Measurements from ENCODE around the gene TBC1D5. TPM values are rescaled to one million over a fixed set of nuclear protein-coding genes. Genes with fewer than 3 reads are reported as not detected.

The TBC1D5 gene
- total RNA-seq, 1 experiment from 2014 or later = 30.4 TPM

DNA sequence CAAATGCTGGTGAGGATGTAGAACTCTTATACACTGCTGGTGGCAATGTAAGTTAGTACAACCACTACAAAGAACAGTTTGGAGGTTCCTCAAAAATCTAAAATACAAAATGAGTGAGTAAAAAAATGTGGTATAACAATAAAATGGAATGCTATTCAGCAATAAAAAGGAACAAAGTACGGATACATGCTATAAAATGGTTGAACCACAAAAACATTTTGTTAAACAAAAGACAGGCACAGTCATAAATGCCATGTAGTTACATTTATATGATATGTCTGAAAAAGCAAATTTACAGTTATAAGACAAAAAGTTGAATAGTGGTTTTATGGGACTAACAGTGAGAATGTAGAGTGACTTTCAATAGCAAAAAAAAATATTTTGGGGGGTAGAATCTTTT is 285.8 kb downstream of the TBC1D5 start:
- H3K4me3 ChIP-seq (ENCODE audit: low read depth in 2 of 2, low read length in 2 of 2) = no peak overlapping the region
- in situ Hi-C loops (cut with HindIII; ENCODE audit: low pct_unique_long_range_greater_than_20kb, low sequenced_read_pairs) = no loop called here
- ATAC-seq (no peak), DNase-seq (ENCODE audit: low read depth, low spot score) (no peak)
- intact Hi-C loops (cut with micrococcal nuclease; ENCODE audit: unreplicated experiment) = no loop called here
- H3K36me3 ChIP-seq (ENCODE audit: control insufficient read depth, insufficient read depth, low read length) = no peaks in the 10 kb centered on the region
- ChIA-PET CTCF (no interaction called here), POLR2A (no interaction called here)
- H3K27me3 ChIP-seq (ENCODE audit: control insufficient read depth, insufficient read depth, low read length) = no peaks in the 10 kb centered on the region
- BruUV-seq (replicated peaks) = no TSS peak
- no peaks in the 10 kb centered on the region for H3K9me3 ChIP-seq (ENCODE audit: control insufficient read depth, insufficient read depth, low read depth, low read length)
- no peaks in the 10 kb centered on the region for H3K4me1 ChIP-seq (ENCODE audit: control insufficient read depth, insufficient read depth, low read length)
- H3K27ac ChIP-seq (ENCODE audit: low read length) = no peak overlapping the region
- TF ChIP-seq POLR2AphosphoS5 (IDR thresholded peaks at IDR 0.05; ENCODE audit: low read depth, low read length) (no peak), TCF7L2 (IDR thresholded peaks at IDR 0.05; ENCODE audit: low read depth, low read length) (no peak), SIN3A (IDR thresholded peaks at IDR 0.05; ENCODE audit: borderline replicate concordance, insufficient read depth, low read depth, low read length) (no peak)
- TF ChIP-seq, protein P1, sequence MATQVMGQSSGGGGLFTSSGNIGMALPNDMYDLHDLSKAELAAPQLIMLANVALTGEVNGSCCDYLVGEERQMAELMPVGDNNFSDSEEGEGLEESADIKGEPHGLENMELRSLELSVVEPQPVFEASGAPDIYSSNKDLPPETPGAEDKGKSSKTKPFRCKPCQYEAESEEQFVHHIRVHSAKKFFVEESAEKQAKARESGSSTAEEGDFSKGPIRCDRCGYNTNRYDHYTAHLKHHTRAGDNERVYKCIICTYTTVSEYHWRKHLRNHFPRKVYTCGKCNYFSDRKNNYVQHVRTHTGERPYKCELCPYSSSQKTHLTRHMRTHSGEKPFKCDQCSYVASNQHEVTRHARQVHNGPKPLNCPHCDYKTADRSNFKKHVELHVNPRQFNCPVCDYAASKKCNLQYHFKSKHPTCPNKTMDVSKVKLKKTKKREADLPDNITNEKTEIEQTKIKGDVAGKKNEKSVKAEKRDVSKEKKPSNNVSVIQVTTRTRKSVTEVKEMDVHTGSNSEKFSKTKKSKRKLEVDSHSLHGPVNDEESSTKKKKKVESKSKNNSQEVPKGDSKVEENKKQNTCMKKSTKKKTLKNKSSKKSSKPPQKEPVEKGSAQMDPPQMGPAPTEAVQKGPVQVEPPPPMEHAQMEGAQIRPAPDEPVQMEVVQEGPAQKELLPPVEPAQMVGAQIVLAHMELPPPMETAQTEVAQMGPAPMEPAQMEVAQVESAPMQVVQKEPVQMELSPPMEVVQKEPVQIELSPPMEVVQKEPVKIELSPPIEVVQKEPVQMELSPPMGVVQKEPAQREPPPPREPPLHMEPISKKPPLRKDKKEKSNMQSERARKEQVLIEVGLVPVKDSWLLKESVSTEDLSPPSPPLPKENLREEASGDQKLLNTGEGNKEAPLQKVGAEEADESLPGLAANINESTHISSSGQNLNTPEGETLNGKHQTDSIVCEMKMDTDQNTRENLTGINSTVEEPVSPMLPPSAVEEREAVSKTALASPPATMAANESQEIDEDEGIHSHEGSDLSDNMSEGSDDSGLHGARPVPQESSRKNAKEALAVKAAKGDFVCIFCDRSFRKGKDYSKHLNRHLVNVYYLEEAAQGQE (IDR thresholded peaks at IDR 0.05; ENCODE audit: insufficient read depth in 1 of 2, low read depth in 2 of 2, low read length in 1 of 2) = no peak
- TF ChIP-seq, protein P2, sequence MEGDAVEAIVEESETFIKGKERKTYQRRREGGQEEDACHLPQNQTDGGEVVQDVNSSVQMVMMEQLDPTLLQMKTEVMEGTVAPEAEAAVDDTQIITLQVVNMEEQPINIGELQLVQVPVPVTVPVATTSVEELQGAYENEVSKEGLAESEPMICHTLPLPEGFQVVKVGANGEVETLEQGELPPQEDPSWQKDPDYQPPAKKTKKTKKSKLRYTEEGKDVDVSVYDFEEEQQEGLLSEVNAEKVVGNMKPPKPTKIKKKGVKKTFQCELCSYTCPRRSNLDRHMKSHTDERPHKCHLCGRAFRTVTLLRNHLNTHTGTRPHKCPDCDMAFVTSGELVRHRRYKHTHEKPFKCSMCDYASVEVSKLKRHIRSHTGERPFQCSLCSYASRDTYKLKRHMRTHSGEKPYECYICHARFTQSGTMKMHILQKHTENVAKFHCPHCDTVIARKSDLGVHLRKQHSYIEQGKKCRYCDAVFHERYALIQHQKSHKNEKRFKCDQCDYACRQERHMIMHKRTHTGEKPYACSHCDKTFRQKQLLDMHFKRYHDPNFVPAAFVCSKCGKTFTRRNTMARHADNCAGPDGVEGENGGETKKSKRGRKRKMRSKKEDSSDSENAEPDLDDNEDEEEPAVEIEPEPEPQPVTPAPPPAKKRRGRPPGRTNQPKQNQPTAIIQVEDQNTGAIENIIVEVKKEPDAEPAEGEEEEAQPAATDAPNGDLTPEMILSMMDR (IDR thresholded peaks at IDR 0.05) = no peak

DNA sequence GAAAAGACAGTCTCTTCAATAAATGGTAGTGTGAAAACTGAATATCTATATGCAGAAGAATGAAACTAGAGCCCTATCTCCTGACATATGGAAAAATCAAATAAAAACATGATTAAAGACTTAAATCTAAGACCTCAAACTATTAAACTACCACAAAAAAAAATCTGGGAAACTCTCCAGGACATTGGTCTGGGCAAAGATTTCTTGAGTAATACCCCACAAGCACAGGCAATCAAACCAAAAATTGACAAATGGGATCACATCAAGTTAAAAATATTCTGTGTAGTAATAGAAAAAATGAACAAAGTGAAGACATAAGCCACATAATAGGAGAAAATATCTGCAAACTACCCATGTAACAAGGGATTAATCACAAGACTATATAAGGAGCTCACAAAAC is 286.4 kb downstream of the TBC1D5 start:
- no peak overlapping the region for H3K4me3 ChIP-seq (ENCODE audit: low read depth in 2 of 2, low read length in 2 of 2)
- no peaks in the 10 kb centered on the region for H3K4me1 ChIP-seq (ENCODE audit: control insufficient read depth, insufficient read depth, low read length)
- ATAC-seq (no peak), DNase-seq (ENCODE audit: low read depth, low spot score) (no peak)
- in situ Hi-C loops (cut with HindIII; ENCODE audit: low pct_unique_long_range_greater_than_20kb, low sequenced_read_pairs) = no loop called here
- H3K27ac ChIP-seq (ENCODE audit: low read length) = no peak overlapping the region
- H3K9me3 ChIP-seq (ENCODE audit: control insufficient read depth, insufficient read depth, low read depth, low read length) = no peaks in the 10 kb centered on the region
- no peaks in the 10 kb centered on the region for H3K27me3 ChIP-seq (ENCODE audit: control insufficient read depth, insufficient read depth, low read length)
- POLR2A ChIA-PET = no interaction called here
- CTCF ChIA-PET = no interaction called here
- no TSS peak for BruUV-seq (replicated peaks)
- intact Hi-C loops (cut with micrococcal nuclease; ENCODE audit: unreplicated experiment) = no loop called here
- no peak for TF ChIP-seq POLR2AphosphoS5 (IDR thresholded peaks at IDR 0.05; ENCODE audit: low read depth, low read length)
- no peak for TF ChIP-seq SIN3A (IDR thresholded peaks at IDR 0.05; ENCODE audit: borderline replicate concordance, insufficient read depth, low read depth, low read length)
- TF ChIP-seq TCF7L2 (IDR thresholded peaks at IDR 0.05; ENCODE audit: low read depth, low read length) = no peak
- TF ChIP-seq, protein P2 (IDR thresholded peaks at IDR 0.05) = no peak
- TF ChIP-seq, protein P1 (IDR thresholded peaks at IDR 0.05; ENCODE audit: insufficient read depth in 1 of 2, low read depth in 2 of 2, low read length in 1 of 2) = no peak
- H3K36me3 ChIP-seq (ENCODE audit: control insufficient read depth, insufficient read depth, low read length) = no peaks in the 10 kb centered on the region

Data from Panc1 (cell line).